CD4-positive, alpha-beta memory T cell (primary cell): ENCODE measurements around the gene SMAD6. TPM values are rescaled to one million over a fixed set of nuclear protein-coding genes. Genes with fewer than 3 reads are reported as not detected.

Source experiments
- CTCF ChIA-PET: fragments of 350-600 bp; sonication (Branson Sonifier 250); formaldehyde crosslinking; loops from one replicate; lab custom pipeline; 2021; ENCODE audit warnings: inconsistent platforms; ENCODE audit not compliant: partially characterized antibody; lab: Charles Lee
- POLR2A ChIA-PET: fragments of 350-600 bp; sonication (Branson Sonifier 250); formaldehyde crosslinking; loops from one replicate; lab custom pipeline; 2021; ENCODE audit not compliant: partially characterized antibody; lab: Charles Lee
- DNase-seq, 5 donors: peaks; one replicate each; pipeline versions ENCODE4 v3.0.0 to v3.0.0-alpha.2; 2020 to 2022; ENCODE audit warnings: mixed read lengths in 1 of 5
- H3K27ac ChIP-seq: one replicate; pipeline ENCODE4 v1.7.0; 2013; ENCODE audit warnings: low read depth, low read length
- H3K27me3 ChIP-seq: 2 replicates; pipeline ENCODE4 v1.7.0; 2013; ENCODE audit warnings: mild to moderate bottlenecking, low read length, moderate library complexity; ENCODE audit not compliant: insufficient read depth
- H3K36me3 ChIP-seq: 2 replicates; pipeline ENCODE4 v1.7.0; 2013; ENCODE audit warnings: mild to moderate bottlenecking, low read length, moderate library complexity; ENCODE audit not compliant: insufficient read depth
- H3K4me1 ChIP-seq: 2 replicates; pipeline ENCODE4 v1.7.0; 2013; ENCODE audit warnings: mild to moderate bottlenecking, low read length, moderate library complexity; ENCODE audit not compliant: insufficient read depth
- H3K4me3 ChIP-seq, 2 donors: one replicate each; pipeline ENCODE4 v1.7.0; 2013; ENCODE audit warnings: low read length in 2 of 2, mild to moderate bottlenecking in 1 of 2
- H3K9me3 ChIP-seq, 2 donors: one replicate each; pipeline ENCODE4 v1.7.0; 2013; ENCODE audit warnings: low read length in 2 of 2, control low read depth in 1 of 2; ENCODE audit not compliant: control insufficient read depth in 1 of 2
- H3K27ac Mint-ChIP-seq, 7 donors: one replicate each; pipeline ENCODE4 v1.8.0; 2020 to 2021; ENCODE audit warnings: mixed read lengths in 7 of 7, mild to moderate bottlenecking in 6 of 7, inconsistent platforms in 3 of 7, moderate library complexity in 3 of 7
- H3K27me3 Mint-ChIP-seq, 2 donors: one replicate each; pipeline ENCODE4 v1.8.0; 2020 to 2021; ENCODE audit warnings: mixed read lengths in 2 of 2
- H3K36me3 Mint-ChIP-seq, 2 donors: one replicate each; pipeline ENCODE4 v1.8.0; 2020 to 2021; ENCODE audit warnings: mixed read lengths in 2 of 2, inconsistent platforms in 1 of 2, mild to moderate bottlenecking in 1 of 2
- H3K4me1 Mint-ChIP-seq, 4 donors: one replicate each; pipeline ENCODE4 v1.8.0; 2020 to 2021; ENCODE audit warnings: mixed read lengths in 4 of 4, mild to moderate bottlenecking in 1 of 4
- H3K4me3 Mint-ChIP-seq, 8 donors: one replicate each; pipeline ENCODE4 v1.8.0; 2020 to 2021; ENCODE audit warnings: mixed read lengths in 8 of 8, mild to moderate bottlenecking in 7 of 8, moderate library complexity in 6 of 8, inconsistent platforms in 3 of 8
- H3K9me3 Mint-ChIP-seq, 8 donors: one replicate each; pipeline ENCODE4 v1.8.0; 2020 to 2021; ENCODE audit warnings: mixed read lengths in 8 of 8, mild to moderate bottlenecking in 5 of 8, inconsistent platforms in 3 of 8, moderate library complexity in 1 of 8
- intact Hi-C: fragments of 100-400 bp; cut with micrococcal nuclease; formaldehyde crosslinking; loops from one replicate; pipeline ENCODE4 v1.15.1; 2023
- polyA plus RNA-seq, 2 donors: library from polyadenylated mRNA; unstranded; fragments of 300-500 nt; fragmentation: Illumina TruSeq; gene quantifications; one replicate each; pipeline ENCODE4 v1.2.3, GENCODE V29; 2021
- total RNA-seq, 2 experiments: library from RNA; stranded (reverse); gene quantifications; one replicate each; pipeline ENCODE4 v1.2.3, GENCODE V29; 2021

SMAD6 gene
- total and polyA plus RNA-seq, 4 experiments from 2014 or later, result 0.09 to 0.11 TPM; not detected in 2

DNA sequence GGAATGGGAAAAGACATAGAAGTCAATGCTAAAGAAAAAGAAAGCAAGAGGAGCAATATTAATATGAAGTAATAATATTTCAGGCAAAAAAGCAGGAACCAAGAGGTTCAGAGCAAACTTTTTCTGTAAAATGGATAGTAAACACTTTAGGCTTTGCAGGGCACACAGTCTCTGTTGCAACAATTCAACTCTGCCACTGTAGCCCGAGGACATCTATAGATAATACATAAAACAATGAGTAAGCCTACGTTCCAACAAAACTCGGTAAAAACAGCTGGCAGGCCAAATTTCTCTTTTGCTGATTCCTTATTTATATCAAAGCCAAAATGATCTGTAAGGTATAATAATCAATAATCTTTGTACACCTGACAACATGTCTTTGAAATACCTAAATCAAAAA lies 56.8 kb downstream of the SMAD6 start:
- H3K27me3 Mint-ChIP-seq, result peaks cover 15 to 21% of the 10 kb centered on the region in 2 donors
- no peaks in the 10 kb centered on the region for H3K4me1 ChIP-seq
- intact Hi-C loops, result no loop called here
- DNase-seq, result no peak
- H3K27ac ChIP-seq, result no peak overlapping the region
- H3K4me3 ChIP-seq, result no peak overlapping the region
- no peak overlapping the region for H3K4me3 Mint-ChIP-seq
- peaks cover 0 to 2% of the 10 kb centered on the region in 2 donors for H3K36me3 Mint-ChIP-seq
- ChIA-PET POLR2A (no interaction called here), CTCF (interaction anchor here (1.0 kb wide), 1 partner anchor 10 kb away, joined by 3 read pairs; no protein-coding TSS in a partner anchor)
- no peaks in the 10 kb centered on the region for H3K9me3 ChIP-seq
- H3K9me3 Mint-ChIP-seq, result peaks cover 0 to 17% (median 12%) of the 10 kb centered on the region in 8 donors
- no peaks in the 10 kb centered on the region for H3K27me3 ChIP-seq
- no peaks in the 10 kb centered on the region for H3K4me1 Mint-ChIP-seq
- no peaks in the 10 kb centered on the region for H3K36me3 ChIP-seq
- no peak overlapping the region for H3K27ac Mint-ChIP-seq

DNA sequence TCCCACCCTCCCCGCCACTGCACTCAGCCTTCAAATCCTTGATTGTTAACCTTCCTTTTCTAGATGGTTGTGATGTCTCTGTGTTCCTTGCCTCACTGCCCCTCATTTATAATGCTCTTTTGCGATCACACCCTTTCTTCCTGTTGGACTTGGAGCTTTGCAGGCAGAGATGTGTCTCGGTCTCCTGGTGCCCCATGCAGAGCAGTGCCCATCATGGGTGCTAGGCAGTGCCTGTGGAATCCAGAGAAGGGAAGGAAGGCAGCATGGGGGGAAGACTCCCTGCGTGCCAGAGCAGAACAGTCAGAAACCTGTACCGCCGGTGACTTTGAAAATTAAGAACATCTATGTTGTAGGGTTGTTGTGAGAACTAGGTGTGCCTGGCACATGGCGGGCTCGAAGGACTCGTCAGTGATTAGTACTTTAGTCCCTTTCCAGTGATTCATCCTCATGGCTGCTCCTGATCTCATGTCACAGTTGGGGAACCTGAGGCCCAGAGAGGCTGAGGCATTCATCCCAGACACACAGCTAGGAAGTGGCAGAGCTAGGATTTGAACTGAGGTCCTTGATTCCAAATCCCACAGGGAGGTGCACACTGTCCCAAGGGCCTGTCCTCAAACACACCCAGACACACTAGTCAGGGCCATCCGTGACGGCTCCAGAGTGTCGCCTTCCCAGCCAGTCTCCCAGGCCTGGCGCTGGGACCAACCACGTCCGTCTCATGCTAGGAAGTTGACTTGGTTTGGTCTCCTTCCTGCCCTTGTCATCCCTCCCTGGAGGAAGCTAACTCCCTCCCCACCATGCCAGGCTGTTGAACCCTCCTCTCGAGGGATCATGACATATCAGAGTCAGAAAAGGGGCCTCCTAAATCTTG lies 58.3 kb downstream of the SMAD6 start:
- ChIA-PET CTCF (interaction anchor here (1.0 kb wide), 1 partner anchor 8 kb away, joined by 3 read pairs; no protein-coding TSS in a partner anchor), POLR2A (no interaction called here)
- Mint-ChIP-seq H3K36me3 (no peaks in the 10 kb centered on the region), H3K4me1 (no peaks in the 10 kb centered on the region), H3K27me3 (peaks cover 19 to 23% of the 10 kb centered on the region in 2 donors), H3K27ac (peak overlapping the region in 1 of 7 donors; percentile 69), H3K4me3 (no peak overlapping the region), H3K9me3 (peaks cover 0 to 8% (median 3%) of the 10 kb centered on the region in 8 donors)
- Histone ChIP-seq H3K27ac (no peak overlapping the region), H3K9me3 (no peaks in the 10 kb centered on the region), H3K36me3 (no peaks in the 10 kb centered on the region), H3K4me1 (no peaks in the 10 kb centered on the region), H3K4me3 (no peak overlapping the region), H3K27me3 (no peaks in the 10 kb centered on the region)
- no peak for DNase-seq
- intact Hi-C loops, result no loop called here

DNA sequence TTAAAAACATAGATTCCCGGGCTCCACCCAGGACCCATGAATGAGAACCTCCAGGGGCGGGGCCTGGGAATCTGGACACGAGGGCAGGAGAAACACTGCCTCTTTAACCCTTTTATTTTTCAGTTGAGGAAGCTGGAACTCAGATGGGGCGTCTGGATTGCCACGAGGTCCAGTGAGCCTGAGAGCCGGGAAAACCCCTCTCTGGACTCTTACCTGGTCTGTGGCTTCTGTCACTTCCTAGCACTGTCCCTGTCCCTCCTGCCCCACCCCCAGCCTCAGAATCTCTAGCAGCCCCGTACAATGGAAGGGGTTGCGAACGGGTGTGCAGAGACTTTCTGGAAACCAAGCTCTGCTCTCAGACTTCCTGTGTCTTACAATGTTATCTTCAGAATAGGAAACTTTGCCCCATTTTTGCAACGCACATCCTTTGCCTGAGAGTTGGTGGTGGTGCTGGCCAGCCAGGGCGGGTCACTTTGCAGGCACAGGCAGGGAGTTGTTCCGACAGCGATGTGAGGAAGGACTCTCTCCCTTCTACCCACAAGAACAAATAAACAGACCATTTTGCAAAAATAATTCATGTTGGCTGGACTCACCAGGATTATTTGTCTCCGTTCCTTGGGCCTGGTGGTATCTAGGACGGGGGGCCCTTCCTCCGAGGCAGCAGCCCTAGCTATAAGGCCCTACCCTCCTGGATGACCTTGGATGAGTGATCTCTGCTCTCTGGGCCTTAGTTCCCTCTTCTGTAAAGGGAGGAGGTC lies 59.1 kb downstream of the SMAD6 start:
- Mint-ChIP-seq H3K36me3 (no peaks in the 10 kb centered on the region), H3K4me1 (peaks cover 0 to 6% (median 0%) of the 10 kb centered on the region in 4 donors), H3K9me3 (peaks cover 0 to 4% (median 0%) of the 10 kb centered on the region in 8 donors), H3K27ac (peak overlapping the region in 1 of 7 donors; percentile 69), H3K4me3 (no peak overlapping the region), H3K27me3 (peaks cover 19 to 30% of the 10 kb centered on the region in 2 donors)
- Histone ChIP-seq H3K27ac (no peak overlapping the region), H3K4me1 (peaks cover 3% of the 10 kb centered on the region), H3K9me3 (no peaks in the 10 kb centered on the region), H3K36me3 (no peaks in the 10 kb centered on the region), H3K27me3 (no peaks in the 10 kb centered on the region), H3K4me3 (no peak overlapping the region)
- no peak for DNase-seq
- ChIA-PET CTCF (no interaction called here), POLR2A (no interaction called here)
- intact Hi-C loops, result no loop called here

DNA sequence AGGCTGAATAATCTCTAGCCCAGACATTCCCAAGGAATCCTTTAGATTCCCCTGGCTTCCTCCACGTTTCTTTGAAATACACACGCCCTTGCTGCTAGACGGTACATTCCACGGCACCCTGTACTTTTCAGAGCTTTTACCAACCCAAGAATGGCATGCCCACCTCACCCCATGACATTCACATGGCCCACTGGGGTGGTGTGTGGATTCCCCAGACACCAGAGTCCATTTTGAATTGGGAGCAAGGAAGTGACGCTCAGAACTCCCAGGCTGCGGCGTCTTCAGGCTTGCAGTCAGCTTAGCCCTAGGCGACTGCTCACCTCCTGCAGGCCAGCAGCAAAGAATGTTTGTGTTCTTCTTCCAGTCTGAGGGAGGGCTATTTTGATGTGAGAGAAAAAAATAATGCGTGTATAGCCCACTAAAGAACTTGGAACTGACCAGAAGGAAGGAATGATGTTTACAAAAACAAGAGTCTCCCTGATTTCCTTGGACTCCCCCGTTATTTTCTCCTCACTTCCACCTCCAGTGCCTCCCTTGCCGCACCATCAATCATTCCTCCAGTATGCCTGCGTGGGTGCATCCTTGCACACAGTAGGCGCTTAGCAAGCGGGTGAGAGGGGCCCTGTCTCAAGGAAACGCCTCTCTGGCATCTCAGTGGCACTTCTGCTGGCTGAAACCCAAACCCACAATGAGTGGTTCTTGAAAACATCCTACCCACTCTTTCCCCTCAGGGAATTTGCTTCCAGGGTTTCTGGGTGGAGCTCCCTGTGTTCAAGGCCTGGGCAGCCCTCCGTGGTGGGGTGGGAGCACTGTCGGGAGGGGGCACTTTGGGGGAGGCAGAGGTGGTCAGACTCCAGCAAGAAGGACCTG lies 59.9 kb downstream of the SMAD6 start:
- Histone ChIP-seq H3K27ac (no peak overlapping the region), H3K9me3 (no peaks in the 10 kb centered on the region), H3K4me1 (peaks cover 3% of the 10 kb centered on the region), H3K36me3 (no peaks in the 10 kb centered on the region), H3K27me3 (peaks cover 6% of the 10 kb centered on the region), H3K4me3 (no peak overlapping the region)
- Mint-ChIP-seq H3K27ac (no peak overlapping the region), H3K9me3 (peaks cover 0 to 2% (median 0%) of the 10 kb centered on the region in 8 donors), H3K4me1 (peaks cover 0 to 6% (median 0%) of the 10 kb centered on the region in 4 donors), H3K4me3 (no peak overlapping the region), H3K36me3 (no peaks in the 10 kb centered on the region), H3K27me3 (peaks cover 22 to 36% of the 10 kb centered on the region in 2 donors)
- ChIA-PET POLR2A (no interaction called here), CTCF (no interaction called here)
- intact Hi-C loops, result no loop called here
- DNase-seq, result no peak

DNA sequence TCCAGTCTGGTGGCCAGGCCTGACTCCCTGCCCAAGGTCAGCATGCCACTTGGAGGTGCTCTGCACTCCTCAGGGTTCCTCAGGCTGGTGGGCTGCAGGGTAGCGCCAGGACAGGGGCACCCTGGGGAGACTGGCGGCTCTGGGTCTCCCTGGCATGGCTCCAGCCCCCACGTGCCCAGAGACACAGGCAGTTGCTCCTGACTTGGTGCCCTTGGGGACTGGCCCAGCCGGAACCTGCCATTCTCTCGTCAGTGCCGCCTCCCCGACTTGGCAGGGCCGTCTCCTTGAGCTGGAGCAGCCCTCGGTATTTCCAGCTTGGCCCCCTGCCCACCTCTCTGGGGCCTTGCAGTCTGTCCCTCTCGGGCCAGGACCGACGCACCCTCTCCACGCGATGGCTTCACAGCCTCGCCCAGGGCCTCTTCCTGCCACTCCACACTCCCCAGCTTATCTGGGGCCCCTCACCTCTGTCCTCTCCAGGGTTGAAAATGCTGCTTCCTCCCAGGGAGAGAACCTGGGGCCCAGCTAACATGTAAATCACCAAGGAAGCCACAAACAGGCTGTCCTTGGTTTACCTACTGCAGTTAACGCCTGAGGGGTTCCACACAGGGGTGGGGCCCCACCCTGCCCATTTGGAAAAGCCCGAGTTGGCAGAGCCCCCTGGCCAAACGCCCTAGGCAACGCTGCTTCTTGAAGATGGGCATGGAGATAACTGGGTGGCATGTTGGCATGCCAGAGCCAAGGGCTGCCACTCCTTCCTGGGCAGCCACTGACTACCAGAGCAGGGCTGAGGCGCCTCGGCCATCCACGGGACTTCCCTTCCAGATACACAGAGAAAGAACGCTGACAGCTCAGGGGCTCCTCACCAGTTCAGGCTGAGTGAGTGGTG lies 61.4 kb downstream of the SMAD6 start:
- no peak for DNase-seq
- peaks cover 6% of the 10 kb centered on the region for H3K27me3 ChIP-seq
- Mint-ChIP-seq H3K27ac (no peak overlapping the region), H3K4me1 (peaks cover 0 to 6% (median 0%) of the 10 kb centered on the region in 4 donors), H3K4me3 (no peak overlapping the region), H3K36me3 (no peaks in the 10 kb centered on the region), H3K27me3 (peaks cover 21 to 36% of the 10 kb centered on the region in 2 donors), H3K9me3 (no peaks in the 10 kb centered on the region)
- ChIA-PET CTCF (no interaction called here), POLR2A (no interaction called here)
- peaks cover 3% of the 10 kb centered on the region for H3K4me1 ChIP-seq
- H3K9me3 ChIP-seq, result no peaks in the 10 kb centered on the region
- no peaks in the 10 kb centered on the region for H3K36me3 ChIP-seq
- intact Hi-C loops, result no loop called here
- no peak overlapping the region for H3K27ac ChIP-seq
- H3K4me3 ChIP-seq, result no peak overlapping the region

DNA sequence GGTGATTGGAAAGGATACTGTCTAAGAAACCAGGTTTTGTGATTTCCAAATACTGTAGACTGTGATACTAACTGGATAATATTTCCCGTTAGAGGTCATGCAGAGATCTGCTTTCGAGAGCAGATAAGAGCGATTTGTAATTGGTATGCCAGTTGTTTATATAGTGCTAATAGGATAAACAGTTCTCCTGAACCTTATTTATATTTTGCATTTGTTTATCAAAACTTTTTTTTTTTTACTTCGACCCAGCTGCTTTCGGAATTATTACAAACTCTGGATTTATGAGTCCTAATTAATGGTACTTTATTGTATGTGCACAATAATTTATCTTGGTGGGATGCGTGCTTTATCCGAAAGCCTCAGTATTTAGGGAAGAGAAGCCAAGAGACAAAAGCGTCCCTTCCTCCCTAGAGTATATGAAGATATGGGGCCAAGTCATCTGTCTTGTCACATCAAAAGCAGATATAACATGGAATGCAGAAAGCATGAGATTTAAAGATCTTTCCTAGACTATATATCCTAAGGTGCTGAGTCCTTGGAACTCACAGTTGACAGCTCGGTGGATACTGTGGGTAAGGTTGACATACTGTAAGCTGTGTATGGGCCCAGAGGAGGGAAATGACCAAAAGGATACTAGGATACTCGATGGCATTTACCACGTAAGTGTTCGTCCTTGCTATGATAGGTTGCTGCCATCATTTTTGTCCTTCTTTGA lies 62.2 kb downstream of the SMAD6 start:
- H3K27ac Mint-ChIP-seq, result no peak overlapping the region
- H3K36me3 ChIP-seq, result no peaks in the 10 kb centered on the region
- H3K4me3 Mint-ChIP-seq, result no peak overlapping the region
- H3K4me1 Mint-ChIP-seq, result peaks cover 0 to 6% (median 0%) of the 10 kb centered on the region in 4 donors
- H3K4me3 ChIP-seq, result no peak overlapping the region
- H3K9me3 ChIP-seq, result no peaks in the 10 kb centered on the region
- H3K4me1 ChIP-seq, result peaks cover 3% of the 10 kb centered on the region
- ChIA-PET POLR2A (no interaction called here), CTCF (no interaction called here)
- peaks cover 6% of the 10 kb centered on the region for H3K27me3 ChIP-seq
- H3K27me3 Mint-ChIP-seq, result peaks cover 20 to 36% of the 10 kb centered on the region in 2 donors
- no peaks in the 10 kb centered on the region for H3K36me3 Mint-ChIP-seq
- intact Hi-C loops, result no loop called here
- H3K27ac ChIP-seq, result no peak overlapping the region
- DNase-seq, result no peak
- no peaks in the 10 kb centered on the region for H3K9me3 Mint-ChIP-seq
